ENCODE measurements around the gene MRTFB.

Gene MRTFB

GRCh38 chr16:14129502-14129901, 58.4 kb downstream of the MRTFB start:
- DNase-seq: no peak

- no peak for DNase-seq
Observed at GRCh38 chr16:14131774-14132695, 60.9 kb downstream of the MRTFB start.

- DNase-seq: no peak
Observed at GRCh38 chr16:14132696-14133048, 61.6 kb downstream of the MRTFB start.

DNA sequence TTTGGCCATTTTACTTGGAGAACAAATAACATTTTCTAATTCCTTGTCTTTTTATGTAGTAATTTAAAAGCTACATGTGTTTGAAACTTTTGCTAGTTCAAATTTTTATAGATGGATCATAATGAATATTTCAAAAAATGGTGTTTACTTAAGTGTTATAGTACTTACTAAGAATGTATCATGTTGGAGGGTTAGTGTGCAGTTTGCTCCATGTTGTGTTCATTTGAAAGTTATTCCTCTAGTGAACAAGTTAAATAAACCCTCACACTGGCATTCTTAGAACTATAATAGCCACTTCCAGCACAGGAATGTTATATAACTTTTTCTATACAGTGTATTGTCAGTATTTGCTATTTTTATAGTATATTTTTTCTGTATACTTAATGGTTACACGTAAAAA, 62.8 kb downstream of the MRTFB start:
- DNase-seq: no peak

DNA sequence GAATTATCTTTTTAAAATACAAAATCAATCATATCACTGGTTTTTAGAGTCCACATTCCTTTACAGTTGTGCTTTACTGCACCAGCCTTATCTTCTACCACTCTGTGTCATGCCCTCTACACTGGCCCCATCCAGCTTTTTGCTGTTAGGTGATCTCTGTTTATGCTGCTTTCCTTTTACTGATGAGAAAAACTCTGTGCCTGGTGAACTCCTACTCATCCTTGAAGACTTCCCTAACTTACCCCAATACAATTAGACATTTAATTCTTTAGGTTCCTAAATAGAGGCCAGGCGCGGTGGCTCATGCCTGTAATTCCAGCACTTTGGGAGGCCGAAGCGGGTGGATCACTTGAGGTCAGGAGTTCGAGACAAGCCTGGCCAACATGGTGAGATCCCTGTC, 64.6 kb downstream of the MRTFB start:
- DNase-seq: no peak

DNA sequence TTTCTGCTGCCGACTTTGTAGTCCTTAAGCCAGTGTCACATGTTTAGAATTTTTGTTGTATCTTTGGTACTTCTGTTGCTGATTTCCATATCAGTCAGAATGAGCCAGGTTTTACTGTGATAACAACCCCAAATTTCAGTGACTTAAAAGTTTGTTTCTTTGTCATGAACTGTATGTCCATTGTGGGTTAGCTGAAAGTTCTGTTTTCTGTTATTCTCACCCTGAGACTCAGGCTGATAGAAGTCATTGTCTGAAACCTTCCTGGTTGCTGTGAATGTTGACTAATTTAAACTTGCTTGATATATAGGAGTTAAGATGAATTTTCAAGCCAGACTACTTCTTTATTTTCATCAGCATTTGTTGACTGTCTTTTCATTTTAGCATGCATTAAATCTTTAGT, 68.8 kb downstream of the MRTFB start:
- DNase-seq: no peak

- DNase-seq: peak in 14 of 56 donors; percentile 1 to 51 (median 14)
Observed at GRCh38 chr16:14140923-14141322, 69.8 kb downstream of the MRTFB start.

- no peak for DNase-seq
Observed at GRCh38 chr16:14146445-14146844, 75.3 kb downstream of the MRTFB start.

DNA sequence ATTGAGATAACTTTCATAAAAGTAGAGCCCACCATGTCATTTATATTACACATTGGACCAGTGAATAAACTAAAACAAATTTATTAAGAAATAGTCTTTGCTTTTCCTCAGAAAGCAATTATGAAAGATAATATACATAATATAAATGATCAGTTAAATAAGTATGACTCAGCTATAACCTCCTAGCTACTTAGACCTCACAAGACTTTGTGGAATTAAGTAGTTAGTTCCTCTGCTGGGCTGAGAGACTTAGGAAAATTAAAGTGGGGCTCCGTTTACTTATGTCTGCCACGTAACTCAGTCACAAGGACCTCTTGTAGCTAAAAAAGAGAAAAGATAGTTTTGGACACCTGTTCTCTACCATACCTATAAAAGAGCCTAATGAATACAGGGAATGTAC, 76.9 kb downstream of the MRTFB start:
- DNase-seq: no peak

DNA sequence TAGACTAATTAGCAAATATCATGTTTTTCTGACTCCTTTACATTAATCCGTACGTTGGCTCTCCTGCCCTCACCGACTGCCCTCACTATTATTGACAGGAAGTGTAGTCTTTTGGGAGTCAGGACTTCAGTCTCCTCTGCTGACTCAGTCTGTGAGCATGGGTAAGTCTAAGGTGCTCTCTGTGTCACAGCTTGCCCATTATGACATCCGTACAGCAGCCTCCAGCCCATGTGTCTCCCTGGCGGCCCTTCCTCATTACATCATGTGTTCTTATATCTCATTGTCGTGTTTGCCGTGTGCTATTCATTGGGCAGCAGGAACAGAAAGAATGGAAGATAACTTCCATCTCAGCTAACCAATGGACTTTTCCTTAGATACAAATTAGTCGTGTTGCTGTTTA, 77.5 kb downstream of the MRTFB start:
- no peak for DNase-seq

GRCh38 chr16:14150796-14151195, 79.7 kb downstream of the MRTFB start:
- DNase-seq: peak in 5 of 56 donors; percentile 3 to 20 (median 6)

GRCh38 chr16:14151256-14152030, 80.3 kb downstream of the MRTFB start:
- no peak for DNase-seq

GRCh38 chr16:14155572-14156190, 84.6 kb downstream of the MRTFB start:
- DNase-seq: no peak

- no peak for DNase-seq
Observed at GRCh38 chr16:14164916-14165662, 94.0 kb downstream of the MRTFB start.

DNA sequence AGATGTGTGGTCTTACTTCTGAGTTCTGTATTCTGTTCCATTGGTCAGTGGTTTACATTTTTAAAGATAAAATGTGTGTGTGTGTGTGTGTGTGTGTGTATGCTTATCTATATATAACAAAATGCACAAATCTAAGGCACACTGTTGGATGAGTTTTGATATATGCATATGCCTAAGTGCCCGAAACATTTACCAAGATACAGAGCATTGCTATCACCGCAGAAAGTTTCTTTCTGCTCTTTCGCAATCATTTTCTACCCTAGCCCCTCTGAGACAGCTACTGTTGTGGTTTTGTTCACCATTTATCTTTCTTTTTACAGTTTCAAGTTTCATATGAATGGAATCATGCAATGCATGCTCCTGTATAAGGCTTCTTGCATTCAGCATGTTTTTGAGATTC, 97.0 kb downstream of the MRTFB start:
- no peak for DNase-seq

DNA sequence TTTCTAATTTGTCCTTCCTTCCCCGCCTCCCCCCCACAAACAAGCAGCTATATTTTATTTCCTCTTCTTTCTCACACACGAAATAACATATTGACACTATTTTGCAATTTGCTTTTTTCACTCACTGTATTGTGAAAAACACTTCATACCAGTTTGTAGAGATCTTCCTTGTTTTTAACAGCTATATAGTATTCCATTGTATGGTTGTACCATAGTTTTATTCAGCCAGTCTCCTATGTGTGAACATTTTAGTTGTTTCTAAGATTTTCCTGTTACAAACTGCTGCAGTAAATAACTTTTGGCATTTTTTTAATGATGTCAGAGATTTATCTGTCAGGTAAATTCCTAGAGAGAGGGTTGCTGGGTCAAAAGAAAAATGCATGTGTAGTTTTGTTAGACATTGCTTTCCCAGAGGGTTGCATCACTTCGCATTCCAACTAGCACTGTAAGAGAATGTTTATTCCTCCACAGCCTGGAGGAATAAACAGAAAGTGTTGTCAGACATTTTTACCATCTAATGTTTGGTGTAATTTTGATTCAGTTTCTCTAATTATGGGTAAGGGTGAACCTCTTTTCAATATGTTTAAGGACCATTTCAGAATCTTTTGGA, 101.2 kb downstream of the MRTFB start:
- no peak for DNase-seq

- no peak for DNase-seq
Observed at GRCh38 chr16:14175086-14175485, 104.0 kb downstream of the MRTFB start.

DNA sequence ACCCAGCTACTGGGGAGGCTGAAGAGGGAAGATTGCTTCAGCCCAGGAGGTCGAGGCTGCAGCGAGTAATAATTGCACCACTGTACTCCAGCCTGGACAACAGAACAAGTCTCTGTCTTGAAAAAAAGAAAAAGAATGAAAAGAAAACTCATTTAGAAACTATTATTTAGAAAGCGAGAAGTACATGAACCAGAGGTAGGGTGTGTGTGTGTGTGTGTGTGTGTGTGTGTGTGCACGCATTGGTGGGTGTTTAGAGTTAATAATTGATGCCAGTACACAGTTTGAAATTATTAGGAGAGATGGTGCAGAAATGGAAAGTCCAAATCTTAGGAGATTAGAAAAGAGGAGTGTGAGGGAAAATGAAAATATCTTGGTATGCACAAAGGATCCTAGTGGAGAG, 106.6 kb downstream of the MRTFB start:
- DNase-seq: no peak

- no peak for DNase-seq
Observed at GRCh38 chr16:14179116-14179515, 108.0 kb downstream of the MRTFB start.

DNA sequence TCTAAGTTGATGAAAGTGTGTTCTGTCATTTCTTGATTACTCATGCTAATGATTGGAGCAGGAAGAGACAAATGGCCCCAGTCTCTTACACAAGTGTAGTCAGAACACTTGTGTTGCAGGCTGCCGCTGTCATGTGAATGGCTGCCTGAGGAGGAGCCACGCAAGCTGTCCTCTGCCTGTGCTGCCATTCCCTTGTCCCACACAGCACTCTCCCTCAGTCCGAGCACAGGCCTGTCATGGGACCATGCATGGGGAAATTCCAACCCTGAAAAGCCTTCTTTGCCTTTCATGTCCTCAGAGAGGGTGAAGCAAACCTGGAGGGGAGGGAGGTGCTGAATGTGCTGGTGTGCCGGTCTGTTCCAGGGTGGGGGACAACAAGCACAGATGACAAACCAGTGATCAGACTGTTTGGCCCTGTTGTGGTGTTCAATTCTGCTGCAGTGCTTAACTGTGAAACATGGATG, 109.4 kb downstream of the MRTFB start:
- no peak for DNase-seq

Measured in nucleus accumbens (tissue), 56 donors.